ENCODE results near the gene LDLRAP1. TPM values are rescaled to one million over a fixed set of nuclear protein-coding genes. Genes with fewer than 3 reads are reported as not detected.

Gene LDLRAP1
- 11.7 TPM for polyA plus RNA-seq (2013, experiment 1 of 2)
- 11.7 TPM for polyA plus RNA-seq (2013, experiment 2 of 2)

- H3K4ac ChIP-seq (ENCODE audit: low read depth, low read length), result peak within 1 kb of the TSS; percentile 20
- H3K4me3 ChIP-seq (ENCODE audit: low read length), result peak within 1 kb of the TSS; percentile 56
- H2BK15ac ChIP-seq (replicated peaks; ENCODE audit: low read depth), result no peak within 1 kb of the TSS
- H4K5ac ChIP-seq (ENCODE audit: low read length), result no peak within 1 kb of the TSS
- no peak within 1 kb of the TSS for H3K23ac ChIP-seq (ENCODE audit: low read length)
- H2AK5ac ChIP-seq (ENCODE audit: low read length), result no peak within 1 kb of the TSS
- H2BK5ac ChIP-seq (ENCODE audit: low read length), result no peak within 1 kb of the TSS
- no peaks in the 10 kb centered on the region for H3K79me2 ChIP-seq (ENCODE audit: control insufficient read depth, insufficient read depth, low read length)
- H3K4me2 ChIP-seq (ENCODE audit: low read length), result peak within 1 kb of the TSS; percentile 53
- H3K27ac ChIP-seq (ENCODE audit: low read depth, low read length), result peak within 1 kb of the TSS; percentile 53
- H2BK120ac ChIP-seq (ENCODE audit: low read depth, low read length), result no peak within 1 kb of the TSS
- WGBS (ENCODE audit: extremely low coverage, insufficient coverage, low lambda C conversion rate), result no CpG with 5 or more reads among the region's 99 CpGs
- no peaks in the 10 kb centered on the region for H3K4me1 ChIP-seq (ENCODE audit: control insufficient read depth, low read depth, low read length)
- no peaks in the 10 kb centered on the region for H3K79me1 ChIP-seq (ENCODE audit: low read length)
- peak within 1 kb of the TSS; percentile 80 for H3K9ac ChIP-seq (ENCODE audit: low read length)
- peak within 1 kb of the TSS; percentile 83 for H3K56ac ChIP-seq (ENCODE audit: low read length)
- H3K27me3 ChIP-seq (ENCODE audit: insufficient read depth, low read length, poor library complexity), result no peaks in the 10 kb centered on the region
- peak; percentile 81 for DNase-seq
- H4K8ac ChIP-seq (ENCODE audit: low read depth, low read length), result no peak within 1 kb of the TSS
- H3K18ac ChIP-seq (ENCODE audit: low read length), result peak within 1 kb of the TSS; percentile 94
- no peaks in the 10 kb centered on the region for H3K36me3 ChIP-seq (ENCODE audit: control insufficient read depth, insufficient read depth, low read length)
Measured at GRCh38 chr1:25543425-25544242, at the start of gene LDLRAP1. Gene LDLRAP1 (plus strand): TSS chr1:25543606. CDS start chr1:25543699, 93 bp downstream.

- no peak overlapping the region for H3K9ac ChIP-seq (ENCODE audit: low read length)
- H3K27ac ChIP-seq (ENCODE audit: low read depth, low read length), result no peak overlapping the region
- no peaks in the 10 kb centered on the region for H3K27me3 ChIP-seq (ENCODE audit: insufficient read depth, low read length, poor library complexity)
- no peak overlapping the region for H2AK5ac ChIP-seq (ENCODE audit: low read length)
- H2BK120ac ChIP-seq (ENCODE audit: low read depth, low read length), result no peak overlapping the region
- no peak overlapping the region for H2BK5ac ChIP-seq (ENCODE audit: low read length)
- H3K4me3 ChIP-seq (ENCODE audit: low read length), result no peak overlapping the region
- no peak for DNase-seq
- H3K36me3 ChIP-seq (ENCODE audit: control insufficient read depth, insufficient read depth, low read length), result no peaks in the 10 kb centered on the region
- no peak overlapping the region for H3K56ac ChIP-seq (ENCODE audit: low read length)
- WGBS (ENCODE audit: extremely low coverage, insufficient coverage, low lambda C conversion rate), result no CpG with 5 or more reads among the region's 3 CpGs
- H4K5ac ChIP-seq (ENCODE audit: low read length), result no peak overlapping the region
- H2BK15ac ChIP-seq (replicated peaks; ENCODE audit: low read depth), result no peak overlapping the region
- H3K79me1 ChIP-seq (ENCODE audit: low read length), result no peaks in the 10 kb centered on the region
- H3K4me1 ChIP-seq (ENCODE audit: control insufficient read depth, low read depth, low read length), result no peaks in the 10 kb centered on the region
- no peak overlapping the region for H4K8ac ChIP-seq (ENCODE audit: low read depth, low read length)
- H3K18ac ChIP-seq (ENCODE audit: low read length), result no peak overlapping the region
- H3K23ac ChIP-seq (ENCODE audit: low read length), result no peak overlapping the region
- H3K79me2 ChIP-seq (ENCODE audit: control insufficient read depth, insufficient read depth, low read length), result no peaks in the 10 kb centered on the region
- no peak overlapping the region for H3K4ac ChIP-seq (ENCODE audit: low read depth, low read length)
- H3K4me2 ChIP-seq (ENCODE audit: low read length), result no peak overlapping the region
Measured at GRCh38 chr1:25494952-25495351, 48.5 kb upstream of the LDLRAP1 start.

GRCh38 chr1:25500694-25501093 lies 42.7 kb upstream of the LDLRAP1 start:
- Histone ChIP-seq H3K4ac (ENCODE audit: low read depth, low read length) (no peak overlapping the region), H4K5ac (ENCODE audit: low read length) (no peak overlapping the region), H3K36me3 (ENCODE audit: control insufficient read depth, insufficient read depth, low read length) (no peaks in the 10 kb centered on the region), H3K23ac (ENCODE audit: low read length) (no peak overlapping the region), H3K27me3 (ENCODE audit: insufficient read depth, low read length, poor library complexity) (no peaks in the 10 kb centered on the region), H3K4me3 (ENCODE audit: low read length) (no peak overlapping the region), H3K18ac (ENCODE audit: low read length) (no peak overlapping the region), H2BK15ac (replicated peaks; ENCODE audit: low read depth) (no peak overlapping the region), H3K79me1 (ENCODE audit: low read length) (no peaks in the 10 kb centered on the region), H4K8ac (ENCODE audit: low read depth, low read length) (no peak overlapping the region), H3K9ac (ENCODE audit: low read length) (no peak overlapping the region), H3K4me2 (ENCODE audit: low read length) (no peak overlapping the region), H3K56ac (ENCODE audit: low read length) (no peak overlapping the region), H2BK120ac (ENCODE audit: low read depth, low read length) (no peak overlapping the region), H2BK5ac (ENCODE audit: low read length) (no peak overlapping the region), H2AK5ac (ENCODE audit: low read length) (no peak overlapping the region), H3K79me2 (ENCODE audit: control insufficient read depth, insufficient read depth, low read length) (no peaks in the 10 kb centered on the region), H3K4me1 (ENCODE audit: control insufficient read depth, low read depth, low read length) (peaks cover 2% of the 10 kb centered on the region), H3K27ac (ENCODE audit: low read depth, low read length) (no peak overlapping the region)
- no CpG with 5 or more reads among the region's 1 CpG for WGBS (ENCODE audit: extremely low coverage, insufficient coverage, low lambda C conversion rate)
- no peak for DNase-seq

GRCh38 chr1:25501235-25502058 lies 42.0 kb upstream of the LDLRAP1 start:
- Histone ChIP-seq H3K4me3 (ENCODE audit: low read length) (no peak overlapping the region), H3K56ac (ENCODE audit: low read length) (no peak overlapping the region), H2BK120ac (ENCODE audit: low read depth, low read length) (no peak overlapping the region), H2AK5ac (ENCODE audit: low read length) (no peak overlapping the region), H4K5ac (ENCODE audit: low read length) (no peak overlapping the region), H2BK15ac (replicated peaks; ENCODE audit: low read depth) (no peak overlapping the region), H3K27me3 (ENCODE audit: insufficient read depth, low read length, poor library complexity) (no peaks in the 10 kb centered on the region), H4K8ac (ENCODE audit: low read depth, low read length) (no peak overlapping the region), H2BK5ac (ENCODE audit: low read length) (no peak overlapping the region), H3K79me1 (ENCODE audit: low read length) (no peaks in the 10 kb centered on the region), H3K9ac (ENCODE audit: low read length) (no peak overlapping the region), H3K4me1 (ENCODE audit: control insufficient read depth, low read depth, low read length) (peaks cover 7% of the 10 kb centered on the region), H3K18ac (ENCODE audit: low read length) (no peak overlapping the region), H3K23ac (ENCODE audit: low read length) (no peak overlapping the region), H3K79me2 (ENCODE audit: control insufficient read depth, insufficient read depth, low read length) (no peaks in the 10 kb centered on the region), H3K36me3 (ENCODE audit: control insufficient read depth, insufficient read depth, low read length) (no peaks in the 10 kb centered on the region), H3K27ac (ENCODE audit: low read depth, low read length) (no peak overlapping the region), H3K4ac (ENCODE audit: low read depth, low read length) (no peak overlapping the region), H3K4me2 (ENCODE audit: low read length) (no peak overlapping the region)
- no CpG with 5 or more reads among the region's 7 CpGs for WGBS (ENCODE audit: extremely low coverage, insufficient coverage, low lambda C conversion rate)
- peak; percentile 89 for DNase-seq

- H3K56ac ChIP-seq (ENCODE audit: low read length), result no peak overlapping the region
- H2BK5ac ChIP-seq (ENCODE audit: low read length), result no peak overlapping the region
- WGBS (ENCODE audit: extremely low coverage, insufficient coverage, low lambda C conversion rate), result no CpG with 5 or more reads among the region's 4 CpGs
- no peak overlapping the region for H3K27ac ChIP-seq (ENCODE audit: low read depth, low read length)
- no peak overlapping the region for H3K18ac ChIP-seq (ENCODE audit: low read length)
- no peak overlapping the region for H3K4me2 ChIP-seq (ENCODE audit: low read length)
- peaks cover 7% of the 10 kb centered on the region for H3K4me1 ChIP-seq (ENCODE audit: control insufficient read depth, low read depth, low read length)
- H3K4ac ChIP-seq (ENCODE audit: low read depth, low read length), result no peak overlapping the region
- H2BK15ac ChIP-seq (replicated peaks; ENCODE audit: low read depth), result no peak overlapping the region
- no peak overlapping the region for H3K9ac ChIP-seq (ENCODE audit: low read length)
- H3K4me3 ChIP-seq (ENCODE audit: low read length), result no peak overlapping the region
- no peaks in the 10 kb centered on the region for H3K79me2 ChIP-seq (ENCODE audit: control insufficient read depth, insufficient read depth, low read length)
- no peak overlapping the region for H2AK5ac ChIP-seq (ENCODE audit: low read length)
- no peaks in the 10 kb centered on the region for H3K79me1 ChIP-seq (ENCODE audit: low read length)
- no peak overlapping the region for H2BK120ac ChIP-seq (ENCODE audit: low read depth, low read length)
- no peak overlapping the region for H4K8ac ChIP-seq (ENCODE audit: low read depth, low read length)
- H3K23ac ChIP-seq (ENCODE audit: low read length), result no peak overlapping the region
- H3K27me3 ChIP-seq (ENCODE audit: insufficient read depth, low read length, poor library complexity), result no peaks in the 10 kb centered on the region
- DNase-seq, result no peak
- no peaks in the 10 kb centered on the region for H3K36me3 ChIP-seq (ENCODE audit: control insufficient read depth, insufficient read depth, low read length)
- H4K5ac ChIP-seq (ENCODE audit: low read length), result no peak overlapping the region
Measured at GRCh38 chr1:25502957-25503356, 40.4 kb upstream of the LDLRAP1 start.

Measured in mesendoderm (in vitro differentiated cells).